NCI-H460 (cell line): ENCODE results near the gene SPSB4. TPM values are rescaled to one million over a fixed set of nuclear protein-coding genes. Genes with fewer than 3 reads are reported as not detected.

Experiments used
- DNase-seq: peaks from one replicate; pipeline ENCODE4 v3.0.0-alpha.2; 2016; ENCODE audit warnings: low read depth; ENCODE audit errors: extremely low read depth
- total RNA-seq: library from RNA; depleted of rRNA; stranded (reverse); fragments of >200 nt; shearing (Covaris generic); gene quantifications from 2 replicates; pipeline ENCODE4 v1.2.3, GENCODE V29; 2014

Gene SPSB4
- total RNA-seq, 1 experiment from 2014 or later: 0.10 TPM

DNA sequence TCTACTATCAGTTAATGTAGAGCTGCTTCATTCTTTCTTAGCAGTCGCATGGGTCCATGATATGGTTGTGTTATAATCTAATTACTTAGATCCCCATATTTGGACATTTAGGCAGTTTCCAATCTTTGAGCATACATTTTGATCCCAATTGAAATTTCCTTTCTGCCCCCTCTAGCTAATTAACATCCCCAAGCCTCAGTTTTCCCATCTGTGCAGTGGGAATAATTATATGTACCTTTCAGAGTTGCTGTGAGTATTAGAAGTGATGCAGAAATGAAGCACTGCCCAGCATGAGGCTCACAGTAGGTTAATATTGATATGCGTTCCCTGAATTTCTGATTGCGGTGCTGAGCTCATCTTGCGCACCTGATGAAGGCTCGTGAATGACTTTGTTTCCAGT, 21.8 kb downstream of the SPSB4 start:
- DNase-seq: no peak

DNA sequence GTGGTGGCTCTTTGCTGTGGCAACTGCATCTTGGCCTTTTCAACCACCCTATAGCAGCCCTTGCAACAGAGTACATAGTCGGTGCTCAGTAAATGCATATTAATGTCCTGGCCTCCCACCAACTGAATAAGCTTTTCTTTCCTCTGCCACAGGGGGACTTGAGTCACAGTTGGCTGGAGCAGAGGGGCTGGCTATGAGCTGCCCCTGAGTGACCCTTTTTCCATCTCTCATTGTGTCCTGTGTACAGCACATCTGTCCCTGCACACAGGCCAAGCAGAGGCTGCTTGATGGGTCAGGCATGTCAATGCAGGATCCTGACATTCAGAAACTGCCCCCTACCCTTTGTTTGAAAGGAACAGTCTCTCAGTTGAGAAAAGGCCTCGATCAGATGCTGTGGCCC, 22.4 kb downstream of the SPSB4 start:
- DNase-seq: no peak

DNA sequence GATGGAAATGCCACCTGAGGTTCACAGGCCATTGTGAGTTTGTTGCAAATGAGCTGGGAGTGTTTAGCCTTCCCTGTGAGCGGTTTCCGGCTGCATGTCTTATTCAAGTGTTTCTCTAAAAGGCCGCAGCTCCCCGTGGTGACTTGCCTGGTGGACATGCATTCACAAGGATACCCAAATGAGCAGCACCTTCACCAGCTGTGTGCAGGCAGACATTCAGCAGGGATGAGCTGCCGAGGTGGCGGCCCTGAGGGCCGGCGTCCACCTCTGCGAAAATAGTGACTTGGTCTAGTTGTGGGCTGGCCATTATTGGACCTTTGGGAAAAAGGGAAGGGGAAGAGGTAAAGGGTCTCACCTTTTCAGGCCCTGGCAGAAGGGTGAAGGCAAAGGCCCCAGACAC, 23.4 kb downstream of the SPSB4 start:
- no peak for DNase-seq

DNA sequence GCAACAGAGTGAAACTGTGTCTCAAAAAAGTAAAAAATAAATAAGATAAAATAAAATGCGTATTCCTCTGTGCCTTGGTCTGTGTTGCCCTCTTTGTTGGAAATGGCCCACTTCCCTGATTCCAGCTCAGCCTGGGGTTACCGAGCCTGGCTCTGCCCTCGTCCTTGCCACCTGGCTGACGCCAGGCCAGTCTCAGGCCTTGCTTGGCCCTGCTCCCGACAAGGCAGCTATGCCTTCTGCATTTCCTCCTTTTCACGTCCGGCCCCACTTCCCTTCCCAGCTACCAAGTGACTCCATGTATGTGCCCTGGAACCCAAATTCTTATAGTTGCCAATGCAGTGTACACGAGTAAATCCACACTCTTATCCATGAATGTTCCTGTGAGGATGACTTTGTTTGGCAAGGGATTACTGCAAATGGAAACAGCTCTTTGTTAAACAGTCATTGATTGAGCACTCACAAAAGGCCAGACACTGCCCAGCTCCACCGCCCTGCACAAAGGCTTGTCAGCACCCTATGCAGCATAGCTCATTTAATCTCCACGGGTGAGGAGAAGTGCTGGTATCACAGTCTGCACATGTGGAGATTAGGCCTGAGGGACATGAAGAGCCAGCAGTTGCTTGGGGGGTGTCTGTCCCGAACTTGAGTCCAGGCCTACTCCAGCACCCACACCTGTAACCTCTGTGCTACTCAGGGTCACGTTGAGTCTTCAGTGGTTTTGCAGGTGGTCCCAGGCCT, 25.1 kb downstream of the SPSB4 start:
- no peak for DNase-seq

DNA sequence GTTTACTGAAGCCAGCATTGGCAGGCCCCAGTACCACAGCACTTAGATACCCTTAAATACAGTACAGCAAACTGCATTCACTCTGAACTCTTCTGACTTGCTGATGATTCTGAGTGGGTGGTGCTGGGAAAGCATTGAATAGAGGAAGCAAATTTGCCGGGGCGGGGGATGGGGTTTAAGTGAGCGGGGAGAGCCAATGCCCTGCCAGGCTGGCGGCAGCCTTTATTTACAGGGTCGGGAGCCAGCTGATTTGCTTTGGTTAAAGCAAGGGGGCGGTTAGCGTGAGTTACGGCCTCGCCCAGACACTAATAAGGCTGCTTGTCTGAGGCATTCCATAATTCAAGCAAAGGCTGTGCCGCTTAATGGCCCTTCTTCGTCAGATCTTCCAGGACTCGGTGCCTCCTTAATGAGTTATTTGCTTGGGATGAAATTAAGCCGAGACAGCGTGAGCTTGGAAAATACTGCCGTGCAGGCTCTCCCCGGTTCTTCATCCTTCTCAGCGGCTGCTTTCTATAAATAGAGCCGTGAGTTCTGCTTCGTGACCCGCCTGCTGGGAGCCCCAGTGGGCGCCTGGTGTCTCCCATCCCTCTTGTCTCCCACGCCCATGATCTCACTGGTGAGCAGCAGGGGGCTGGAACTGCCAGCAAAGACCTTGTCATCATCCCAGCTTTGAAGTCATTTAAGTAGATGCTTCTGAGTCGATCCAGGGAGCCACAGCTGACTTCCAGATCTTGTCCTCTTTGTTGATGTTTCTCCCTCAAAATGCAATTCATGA, 25.8 kb downstream of the SPSB4 start:
- DNase-seq: no peak

DNA sequence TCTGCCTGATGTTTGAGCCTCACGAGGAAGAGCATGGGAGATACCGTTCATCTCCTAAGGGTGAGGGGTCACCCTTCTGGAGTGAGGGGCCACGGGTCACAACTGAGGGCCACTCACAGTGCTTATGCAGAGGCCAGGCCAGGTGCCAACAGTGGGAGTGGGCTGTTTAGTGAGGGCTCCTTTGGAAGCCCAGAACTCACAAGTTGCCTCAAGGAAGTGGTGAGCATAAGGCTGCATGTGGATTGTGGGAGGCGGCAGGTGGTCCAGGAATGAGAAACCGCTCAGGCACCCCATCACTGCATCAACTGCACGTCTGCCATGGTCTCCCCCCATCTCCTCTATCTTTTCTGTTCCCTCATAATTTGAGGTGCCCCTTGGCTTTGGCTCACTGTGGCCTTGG, 26.5 kb downstream of the SPSB4 start:
- DNase-seq: no peak

DNA sequence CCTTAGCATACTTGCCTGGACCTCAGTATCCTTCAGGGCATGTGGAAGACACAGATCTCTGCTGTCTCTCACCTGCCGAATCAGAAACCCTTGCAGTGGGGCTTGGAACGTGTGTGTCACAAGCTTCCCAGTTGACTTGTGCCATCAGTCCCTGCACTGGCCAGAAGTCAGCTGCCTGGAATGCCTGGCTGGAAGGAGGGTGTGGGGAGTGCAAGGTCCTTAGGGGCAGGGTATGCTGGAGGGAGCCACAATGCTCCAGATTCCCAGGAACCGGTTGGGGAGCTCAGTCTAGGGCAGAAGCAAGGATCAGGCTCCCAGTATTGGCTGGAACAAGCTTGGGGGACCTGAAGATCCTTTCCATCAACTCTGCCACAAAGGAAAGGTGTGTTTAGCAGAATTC, 27.1 kb downstream of the SPSB4 start:
- no peak for DNase-seq

DNA sequence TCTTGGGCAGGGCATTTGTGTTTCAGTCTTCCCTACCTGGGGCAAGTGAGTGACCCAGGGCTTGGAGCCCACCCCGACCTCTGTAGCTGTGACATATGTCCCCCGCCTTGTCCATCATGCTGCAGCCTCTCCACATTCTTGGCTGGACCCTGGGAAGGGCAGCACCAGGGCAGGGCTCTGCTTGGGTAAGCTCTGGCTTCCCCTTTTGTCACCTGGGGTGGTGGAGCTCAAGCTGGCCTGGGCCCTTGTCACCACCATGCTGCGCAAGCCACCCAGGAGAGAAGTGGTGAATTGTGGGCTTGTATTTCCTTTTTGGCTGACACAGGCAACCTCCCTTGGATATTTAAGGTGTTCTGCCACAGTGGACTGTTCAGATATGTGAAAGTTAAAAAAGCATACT, 29.3 kb downstream of the SPSB4 start:
- no peak for DNase-seq

DNA sequence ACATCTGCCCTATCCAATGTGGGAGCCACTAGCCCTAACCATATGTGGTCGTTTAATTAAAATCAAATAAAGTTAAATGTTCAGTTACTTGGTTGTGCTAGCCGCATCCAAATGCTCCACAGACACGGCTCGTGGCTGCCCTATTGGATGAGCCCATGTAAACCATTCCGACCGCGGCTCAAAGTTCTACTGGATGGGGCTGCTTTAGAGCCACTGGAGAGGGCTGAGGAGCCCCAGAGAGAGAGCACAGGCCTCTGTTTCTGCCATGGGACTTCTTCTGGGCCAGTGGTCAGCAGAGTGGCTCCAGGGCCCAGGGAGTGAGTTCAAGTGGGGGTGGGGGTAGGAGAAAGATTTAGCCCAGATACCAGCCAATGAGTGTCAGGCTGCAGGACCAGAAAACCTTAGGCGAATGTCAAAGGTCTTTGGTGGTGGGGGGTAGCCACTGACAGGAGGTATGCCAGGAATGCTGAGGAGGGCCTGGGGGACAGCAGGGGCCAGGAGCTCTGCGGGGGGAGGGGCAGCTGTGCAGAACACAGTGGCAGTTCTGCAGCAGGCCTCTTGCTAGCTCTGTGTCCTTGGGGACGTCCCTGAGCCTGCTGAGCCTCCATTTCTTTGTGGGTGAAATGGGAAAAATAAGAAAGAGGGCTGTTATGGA, 30.1 kb downstream of the SPSB4 start:
- DNase-seq: no peak

DNA sequence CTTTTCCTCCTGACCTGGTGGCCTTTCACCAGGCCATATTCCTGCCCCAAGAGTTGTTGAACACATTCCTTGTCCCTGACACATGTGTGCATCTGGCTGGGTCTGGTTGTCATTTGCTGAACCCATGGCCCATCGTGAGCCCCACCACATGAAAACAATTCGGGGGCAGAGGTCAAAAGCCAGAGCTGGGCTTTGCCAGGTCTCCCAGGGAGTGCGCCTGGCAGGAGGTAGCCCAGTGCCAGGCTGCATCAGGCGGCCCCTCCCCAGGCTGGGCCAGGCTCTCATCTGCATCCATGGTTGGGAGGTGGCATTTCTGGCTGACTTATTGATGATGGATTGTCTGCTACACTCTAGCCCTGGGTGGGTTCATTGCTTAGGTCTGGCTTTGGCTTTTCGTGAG, 30.9 kb downstream of the SPSB4 start:
- DNase-seq: no peak

DNA sequence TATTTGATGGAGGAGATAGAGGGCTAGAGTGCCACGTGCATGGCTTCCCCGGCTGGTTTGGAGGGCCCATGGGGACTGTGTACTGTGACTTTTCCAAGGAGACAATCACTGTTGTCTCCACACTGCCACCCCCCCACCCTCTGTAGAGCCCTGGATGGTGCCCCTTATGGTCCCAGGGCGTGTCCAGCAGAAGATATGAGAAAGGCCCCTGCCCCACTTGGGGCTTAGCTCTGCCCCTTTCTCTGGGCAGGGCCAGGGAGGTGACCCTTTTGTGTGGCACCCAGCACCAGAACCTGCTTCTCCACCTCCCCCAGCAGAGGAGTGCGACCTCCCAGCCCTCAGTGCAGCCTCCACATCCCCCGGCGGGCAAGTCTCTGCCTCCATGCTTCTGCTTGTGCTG, 32.1 kb downstream of the SPSB4 start:
- DNase-seq: no peak

DNA sequence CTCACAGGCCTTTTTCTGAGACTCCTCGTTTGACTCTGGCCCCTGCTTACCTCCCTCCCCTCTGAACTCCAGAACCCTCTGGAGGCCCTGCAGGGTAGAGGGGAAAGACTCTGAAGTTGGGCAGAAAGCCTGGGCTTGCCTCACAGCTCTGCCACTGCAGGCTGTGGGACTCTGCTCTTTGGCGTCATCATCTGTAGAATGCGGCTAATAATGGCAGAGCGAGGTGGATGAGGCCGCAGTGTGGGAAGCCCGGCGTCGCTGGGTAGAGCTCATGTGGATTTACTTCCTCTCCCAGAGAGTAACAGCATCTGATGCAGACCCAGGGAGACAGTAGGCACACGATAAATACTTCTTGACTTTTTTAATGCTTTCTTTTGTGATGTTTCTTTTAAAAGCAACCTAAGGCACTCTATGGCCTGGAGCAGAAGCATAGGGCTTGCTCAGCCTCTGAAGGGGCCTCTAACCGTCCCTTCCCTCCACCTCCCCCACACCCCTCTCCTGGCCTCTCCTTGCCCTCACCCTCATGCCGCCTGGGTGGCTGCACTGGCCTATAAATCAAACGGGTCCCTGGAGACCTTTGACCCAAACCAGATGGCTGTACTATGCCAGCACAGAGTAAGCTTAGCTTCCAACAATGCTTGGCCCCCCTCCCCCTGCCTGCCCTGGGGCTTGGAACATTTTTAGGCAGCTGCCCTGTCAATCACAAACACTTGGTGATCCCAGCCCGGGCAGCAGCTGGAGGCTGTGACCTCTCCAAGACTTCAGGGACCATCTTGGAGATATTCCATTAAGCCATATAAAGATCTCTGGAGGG, 32.9 kb downstream of the SPSB4 start:
- no peak for DNase-seq

DNA sequence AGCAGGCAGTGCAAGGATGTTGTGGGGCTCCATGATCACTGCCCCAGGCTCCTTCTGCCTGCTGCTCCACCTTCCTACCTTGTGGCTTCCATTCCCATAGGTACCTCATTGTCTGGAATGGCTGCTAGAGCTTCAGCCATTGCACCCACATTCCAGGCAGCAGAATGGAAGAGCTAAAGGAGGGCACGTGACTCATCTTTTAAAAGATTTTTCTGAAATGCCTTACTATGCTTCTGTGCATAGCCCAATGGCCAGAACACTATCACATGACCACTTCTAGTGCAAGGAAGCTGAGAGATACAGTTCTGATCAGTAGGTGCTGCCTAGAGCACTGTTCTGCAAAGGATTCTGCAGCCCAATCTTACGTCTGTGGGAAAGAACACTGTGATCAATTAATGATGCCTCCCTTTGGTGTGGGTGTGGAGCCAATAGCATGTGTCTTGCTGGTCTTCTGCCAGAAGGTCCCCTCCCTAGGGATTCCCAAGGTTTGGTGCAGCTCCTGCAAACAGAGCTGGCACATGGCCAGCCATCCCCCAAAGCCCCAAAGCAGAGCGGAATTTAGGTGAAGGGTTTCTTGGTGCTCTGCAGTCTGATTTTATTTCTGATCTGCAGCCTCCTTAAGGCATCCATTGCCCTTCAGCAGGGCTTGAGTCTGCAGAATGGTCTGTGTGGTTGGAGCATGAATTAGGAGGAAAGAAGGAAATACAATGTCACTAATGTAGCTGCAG, 34.4 kb downstream of the SPSB4 start:
- DNase-seq: no peak

DNA sequence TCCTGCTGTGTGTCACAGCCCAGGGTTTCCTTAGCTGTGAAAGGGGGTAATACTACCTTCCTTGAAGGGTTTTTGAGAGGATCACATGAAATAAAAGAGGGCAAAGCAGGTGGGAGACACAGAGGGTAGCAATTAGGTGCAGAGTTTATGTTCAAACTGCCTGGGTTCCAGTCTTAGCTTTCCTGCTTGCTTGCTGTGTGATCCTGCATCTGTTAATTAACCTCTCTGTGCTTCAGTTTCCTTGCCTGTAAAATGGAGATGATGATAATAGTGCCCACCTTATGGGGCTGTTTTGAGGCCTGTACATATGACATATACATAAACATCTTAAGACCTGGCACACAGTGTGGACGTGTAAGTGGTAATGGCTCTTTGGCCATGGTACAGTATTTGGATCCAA, 35.0 kb downstream of the SPSB4 start:
- no peak for DNase-seq

DNA sequence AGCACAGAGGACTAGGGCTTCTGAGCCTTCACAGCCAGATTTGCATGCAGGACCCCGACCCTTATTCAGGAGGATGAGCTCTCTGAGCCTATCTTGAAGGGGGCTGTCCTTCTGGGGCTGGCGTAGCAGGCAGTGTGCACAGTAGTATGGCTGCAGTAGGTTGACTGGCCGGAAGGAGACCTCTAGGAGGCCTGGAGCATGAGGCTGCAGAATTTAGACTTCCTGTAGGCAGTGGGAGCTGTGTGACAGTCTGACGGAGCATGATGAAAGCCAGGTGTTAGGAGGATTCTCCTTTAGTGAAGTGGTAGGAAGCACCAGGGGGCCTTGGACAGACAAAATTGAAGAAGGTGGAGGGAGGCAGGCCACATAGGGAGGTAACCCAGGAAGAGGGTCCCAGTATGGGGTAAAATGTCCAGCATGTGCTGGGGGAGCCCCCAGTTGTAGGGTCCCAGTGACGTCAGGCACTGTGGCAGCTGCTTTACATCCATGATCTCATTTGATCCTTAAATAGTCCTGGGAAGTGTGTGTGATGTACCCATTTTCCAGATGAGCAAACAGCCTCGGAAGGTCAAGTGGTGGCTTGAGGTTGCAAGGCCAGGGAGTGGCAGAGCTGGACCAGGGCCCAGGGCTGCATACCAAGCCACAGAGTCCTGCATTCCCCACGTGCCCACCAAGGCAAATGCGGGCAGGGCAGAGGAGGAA, 36.1 kb downstream of the SPSB4 start:
- no peak for DNase-seq

DNA sequence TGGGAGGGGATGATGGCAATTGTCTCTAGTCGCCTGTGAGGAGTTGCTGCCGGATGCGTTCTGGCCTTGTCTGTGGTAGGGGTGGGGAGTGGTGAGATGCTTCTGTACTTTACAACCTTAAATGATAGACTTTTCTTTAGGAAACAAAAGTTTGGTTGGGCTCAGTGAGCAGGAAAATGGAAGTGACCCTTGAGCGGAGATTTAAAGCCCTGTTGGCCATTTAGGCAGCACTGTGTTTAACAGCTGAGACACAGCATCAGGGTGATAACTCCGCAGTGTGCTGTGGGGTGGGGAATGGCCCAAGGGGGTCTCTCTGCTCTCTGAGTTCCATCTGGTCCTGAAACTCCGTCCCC, 36.6 kb downstream of the SPSB4 start:
- no peak for DNase-seq

DNA sequence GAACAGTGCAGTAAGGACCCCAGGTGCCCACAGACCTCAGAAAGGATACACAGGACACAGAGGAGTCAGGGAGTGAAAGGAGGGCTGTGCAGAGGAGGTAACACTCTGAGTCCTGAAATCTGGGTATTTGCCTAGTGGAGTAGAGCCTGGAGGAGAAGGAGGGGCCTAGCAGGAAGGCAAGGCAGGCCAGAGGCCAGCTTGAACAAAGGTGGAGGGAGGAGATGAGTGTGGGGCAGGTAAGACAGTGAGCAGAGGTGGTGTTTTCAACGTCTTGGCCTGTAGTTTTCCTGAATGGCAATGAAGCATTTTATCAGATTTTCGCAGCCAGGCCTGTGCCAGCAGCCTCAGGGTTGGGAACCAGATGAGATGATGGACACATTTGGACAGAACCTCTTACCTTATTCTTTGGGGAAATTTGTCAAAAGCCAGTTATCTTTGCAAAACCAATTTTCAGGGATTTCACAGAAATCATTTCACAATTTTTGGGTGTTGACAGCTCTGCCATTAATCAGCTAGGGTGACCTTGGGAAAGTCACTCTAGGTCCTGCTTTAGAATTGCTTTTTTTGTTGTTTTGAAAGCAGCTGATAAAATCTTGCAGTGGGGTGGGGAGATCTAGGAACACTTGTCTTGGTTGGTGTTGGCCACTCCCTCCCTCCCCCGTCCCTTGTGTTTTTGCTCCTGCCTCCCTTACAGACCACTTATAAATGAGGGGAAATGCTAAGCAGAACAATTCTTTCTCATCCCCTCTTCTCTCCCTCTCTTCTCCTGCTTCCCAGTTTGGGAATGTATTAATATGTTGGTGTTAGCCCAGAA, 38.4 kb downstream of the SPSB4 start:
- DNase-seq: no peak

DNA sequence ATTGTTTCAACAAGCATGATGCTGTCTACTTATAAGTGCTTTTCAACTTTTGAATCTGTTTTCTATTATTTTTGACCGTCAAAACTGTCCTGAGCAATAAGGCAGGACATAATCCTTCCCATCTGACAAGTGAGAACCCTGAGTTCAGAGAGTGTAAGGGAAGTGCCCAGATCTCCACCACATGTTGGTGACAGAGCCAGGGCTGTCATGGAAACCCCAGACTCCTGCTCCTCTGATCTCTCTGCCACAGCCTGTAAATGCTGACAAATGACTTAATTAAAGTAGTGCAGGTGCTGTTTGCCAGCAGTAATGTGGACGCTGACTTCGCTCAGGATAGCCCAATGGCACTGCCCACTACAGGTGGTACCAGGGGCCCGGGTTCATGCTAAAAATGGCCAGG, 40.3 kb downstream of the SPSB4 start:
- DNase-seq: no peak

DNA sequence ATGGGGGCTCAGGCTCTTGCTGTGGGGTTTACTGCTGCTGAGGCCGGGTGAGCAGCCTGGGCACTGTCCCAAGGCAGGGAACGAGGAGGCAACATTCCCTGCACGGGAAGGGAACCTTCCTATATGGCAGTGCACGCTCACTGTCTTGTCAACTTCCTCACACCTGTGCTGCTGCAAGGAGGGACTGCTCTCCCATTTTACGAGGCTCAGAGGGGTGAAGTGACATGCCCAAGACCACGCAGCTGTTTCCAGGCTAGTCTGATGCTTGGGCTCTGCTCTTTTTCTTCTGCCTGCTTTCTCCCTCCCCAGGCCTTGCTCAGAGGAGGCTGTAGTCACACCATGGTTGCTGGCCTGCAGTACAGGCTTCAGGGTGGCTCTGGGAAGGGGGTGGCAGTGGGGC, 41.5 kb downstream of the SPSB4 start:
- DNase-seq: no peak
